ENCODE results near the gene SUSD3. TPM values are rescaled to one million over a fixed set of nuclear protein-coding genes. Genes with fewer than 3 reads are reported as not detected.

The SUSD3 gene
- total RNA-seq, 1 experiment from 2014 or later, result 5.0 TPM

- CTCF ChIA-PET, result no interaction called here
- Histone ChIP-seq H3K36me3 (ENCODE audit: control insufficient read depth, insufficient read depth, low read length) (no peaks in the 10 kb centered on the region), H3K4me1 (ENCODE audit: control insufficient read depth, insufficient read depth, low read length) (no peaks in the 10 kb centered on the region), H3K4me3 (ENCODE audit: low read depth in 2 of 2, low read length in 2 of 2) (no peak overlapping the region), H3K27me3 (ENCODE audit: control insufficient read depth, insufficient read depth, low read length) (no peaks in the 10 kb centered on the region), H3K9me3 (ENCODE audit: control insufficient read depth, insufficient read depth, low read depth, low read length) (no peaks in the 10 kb centered on the region), H3K27ac (ENCODE audit: low read length) (no peak overlapping the region)
- no peak for ATAC-seq
- BruUV-seq (replicated peaks), result no TSS peak
- no peak for DNase-seq (ENCODE audit: low read depth, low spot score)
- intact Hi-C loops (cut with micrococcal nuclease; ENCODE audit: unreplicated experiment) (no loop called here), in situ Hi-C loops (cut with HindIII; ENCODE audit: low pct_unique_long_range_greater_than_20kb, low sequenced_read_pairs) (no loop called here)
- TF ChIP-seq, protein P1, sequence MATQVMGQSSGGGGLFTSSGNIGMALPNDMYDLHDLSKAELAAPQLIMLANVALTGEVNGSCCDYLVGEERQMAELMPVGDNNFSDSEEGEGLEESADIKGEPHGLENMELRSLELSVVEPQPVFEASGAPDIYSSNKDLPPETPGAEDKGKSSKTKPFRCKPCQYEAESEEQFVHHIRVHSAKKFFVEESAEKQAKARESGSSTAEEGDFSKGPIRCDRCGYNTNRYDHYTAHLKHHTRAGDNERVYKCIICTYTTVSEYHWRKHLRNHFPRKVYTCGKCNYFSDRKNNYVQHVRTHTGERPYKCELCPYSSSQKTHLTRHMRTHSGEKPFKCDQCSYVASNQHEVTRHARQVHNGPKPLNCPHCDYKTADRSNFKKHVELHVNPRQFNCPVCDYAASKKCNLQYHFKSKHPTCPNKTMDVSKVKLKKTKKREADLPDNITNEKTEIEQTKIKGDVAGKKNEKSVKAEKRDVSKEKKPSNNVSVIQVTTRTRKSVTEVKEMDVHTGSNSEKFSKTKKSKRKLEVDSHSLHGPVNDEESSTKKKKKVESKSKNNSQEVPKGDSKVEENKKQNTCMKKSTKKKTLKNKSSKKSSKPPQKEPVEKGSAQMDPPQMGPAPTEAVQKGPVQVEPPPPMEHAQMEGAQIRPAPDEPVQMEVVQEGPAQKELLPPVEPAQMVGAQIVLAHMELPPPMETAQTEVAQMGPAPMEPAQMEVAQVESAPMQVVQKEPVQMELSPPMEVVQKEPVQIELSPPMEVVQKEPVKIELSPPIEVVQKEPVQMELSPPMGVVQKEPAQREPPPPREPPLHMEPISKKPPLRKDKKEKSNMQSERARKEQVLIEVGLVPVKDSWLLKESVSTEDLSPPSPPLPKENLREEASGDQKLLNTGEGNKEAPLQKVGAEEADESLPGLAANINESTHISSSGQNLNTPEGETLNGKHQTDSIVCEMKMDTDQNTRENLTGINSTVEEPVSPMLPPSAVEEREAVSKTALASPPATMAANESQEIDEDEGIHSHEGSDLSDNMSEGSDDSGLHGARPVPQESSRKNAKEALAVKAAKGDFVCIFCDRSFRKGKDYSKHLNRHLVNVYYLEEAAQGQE (IDR thresholded peaks at IDR 0.05; ENCODE audit: insufficient read depth in 1 of 2, low read depth in 2 of 2, low read length in 1 of 2), result no peak
- TF ChIP-seq TCF7L2 (IDR thresholded peaks at IDR 0.05; ENCODE audit: low read depth, low read length) (no peak), POLR2AphosphoS5 (IDR thresholded peaks at IDR 0.05; ENCODE audit: low read depth, low read length) (no peak), SIN3A (IDR thresholded peaks at IDR 0.05; ENCODE audit: borderline replicate concordance, insufficient read depth, low read depth, low read length) (no peak)
- TF ChIP-seq, protein P2, sequence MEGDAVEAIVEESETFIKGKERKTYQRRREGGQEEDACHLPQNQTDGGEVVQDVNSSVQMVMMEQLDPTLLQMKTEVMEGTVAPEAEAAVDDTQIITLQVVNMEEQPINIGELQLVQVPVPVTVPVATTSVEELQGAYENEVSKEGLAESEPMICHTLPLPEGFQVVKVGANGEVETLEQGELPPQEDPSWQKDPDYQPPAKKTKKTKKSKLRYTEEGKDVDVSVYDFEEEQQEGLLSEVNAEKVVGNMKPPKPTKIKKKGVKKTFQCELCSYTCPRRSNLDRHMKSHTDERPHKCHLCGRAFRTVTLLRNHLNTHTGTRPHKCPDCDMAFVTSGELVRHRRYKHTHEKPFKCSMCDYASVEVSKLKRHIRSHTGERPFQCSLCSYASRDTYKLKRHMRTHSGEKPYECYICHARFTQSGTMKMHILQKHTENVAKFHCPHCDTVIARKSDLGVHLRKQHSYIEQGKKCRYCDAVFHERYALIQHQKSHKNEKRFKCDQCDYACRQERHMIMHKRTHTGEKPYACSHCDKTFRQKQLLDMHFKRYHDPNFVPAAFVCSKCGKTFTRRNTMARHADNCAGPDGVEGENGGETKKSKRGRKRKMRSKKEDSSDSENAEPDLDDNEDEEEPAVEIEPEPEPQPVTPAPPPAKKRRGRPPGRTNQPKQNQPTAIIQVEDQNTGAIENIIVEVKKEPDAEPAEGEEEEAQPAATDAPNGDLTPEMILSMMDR (IDR thresholded peaks at IDR 0.05), result no peak
- POLR2A ChIA-PET, result no interaction called here
Measured at GRCh38 chr9:93010056-93010455, 48.4 kb upstream of the SUSD3 start.

DNA sequence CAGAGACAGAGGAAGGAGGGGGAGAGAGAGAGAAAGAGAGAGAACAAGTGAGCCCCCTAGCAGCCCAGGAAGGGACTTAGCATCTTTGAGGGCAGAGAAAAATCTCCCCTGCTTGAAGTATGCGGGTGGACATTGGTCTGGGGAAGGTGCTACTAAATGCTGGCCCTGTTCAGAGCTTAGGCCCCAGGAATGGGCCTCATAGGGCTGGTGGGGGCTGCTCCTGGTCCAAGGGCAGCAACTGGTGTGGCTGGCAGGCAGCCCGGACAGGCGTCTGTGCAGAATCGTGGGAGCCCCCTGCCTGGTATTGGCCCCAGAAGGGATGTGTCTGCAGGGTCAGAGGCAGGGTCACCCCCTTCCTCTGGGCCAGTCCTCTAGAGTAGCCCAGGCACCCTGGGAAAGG is 47.8 kb upstream of the SUSD3 start:
- H3K4me1 ChIP-seq (ENCODE audit: control insufficient read depth, insufficient read depth, low read length), result no peaks in the 10 kb centered on the region
- ATAC-seq, result no peak
- DNase-seq (ENCODE audit: low read depth, low spot score), result no peak
- intact Hi-C loops (cut with micrococcal nuclease; ENCODE audit: unreplicated experiment) (no loop called here), in situ Hi-C loops (cut with HindIII; ENCODE audit: low pct_unique_long_range_greater_than_20kb, low sequenced_read_pairs) (no loop called here)
- no TSS peak for BruUV-seq (replicated peaks)
- H3K4me3 ChIP-seq (ENCODE audit: low read depth in 2 of 2, low read length in 2 of 2), result no peak overlapping the region
- H3K36me3 ChIP-seq (ENCODE audit: control insufficient read depth, insufficient read depth, low read length), result no peaks in the 10 kb centered on the region
- no peaks in the 10 kb centered on the region for H3K27me3 ChIP-seq (ENCODE audit: control insufficient read depth, insufficient read depth, low read length)
- H3K9me3 ChIP-seq (ENCODE audit: control insufficient read depth, insufficient read depth, low read depth, low read length), result no peaks in the 10 kb centered on the region
- H3K27ac ChIP-seq (ENCODE audit: low read length), result no peak overlapping the region
- CTCF ChIA-PET, result no interaction called here
- TF ChIP-seq, protein P2 (IDR thresholded peaks at IDR 0.05), result no peak
- TF ChIP-seq, protein P1 (IDR thresholded peaks at IDR 0.05; ENCODE audit: insufficient read depth in 1 of 2, low read depth in 2 of 2, low read length in 1 of 2), result no peak
- no peak for TF ChIP-seq TCF7L2 (IDR thresholded peaks at IDR 0.05; ENCODE audit: low read depth, low read length)
- TF ChIP-seq POLR2AphosphoS5 (IDR thresholded peaks at IDR 0.05; ENCODE audit: low read depth, low read length), result no peak
- TF ChIP-seq SIN3A (IDR thresholded peaks at IDR 0.05; ENCODE audit: borderline replicate concordance, insufficient read depth, low read depth, low read length), result no peak
- POLR2A ChIA-PET, result no interaction called here
